Endothelial cell of umbilical vein (primary cell): ENCODE measurements around the gene CMTM8. TPM values are rescaled to one million over a fixed set of nuclear protein-coding genes. Genes with fewer than 3 reads are reported as not detected.

Experiments
- BruUV-seq: library from RNA; stranded (reverse); fragments of 400-500 nt; replicated peaks from 2 replicates; lab custom pipeline; 2021; lab: Mats Ljungman, UMichigan
- CTCF ChIA-PET: fragments of 300-600, 350-600 bp; sonication (Branson Sonifier 250); formaldehyde crosslinking; loops from one replicate; lab custom pipeline; 2021; ENCODE audit warnings: antibody characterized with exemption, inconsistent platforms; lab: Charles Lee
- POLR2A ChIA-PET: fragments of 300-600, 350-600 bp; sonication (Branson Sonifier 250); formaldehyde crosslinking; loops from one replicate; lab custom pipeline; 2021; ENCODE audit warnings: antibody characterized with exemption, inconsistent platforms; lab: Charles Lee
- DNase-seq: peaks from one replicate; pipeline ENCODE4 v3.0.0-alpha.2; 2011; ENCODE audit warnings: low read depth, low spot score
- FAIRE-seq: peaks from 2 replicates; lab custom pipeline; 2011; peaks lifted over from hg19 to GRCh38; lab: Jason Lieb, UNC
- H2AFZ ChIP-seq: 2 replicates; pipeline ENCODE4 v1.6.0; 2012; ENCODE audit warnings: low read depth, low read length, control low read depth, inconsistent platforms
- H3K27ac ChIP-seq: 2 replicates; pipeline ENCODE4 v1.5.1; 2011; ENCODE audit warnings: low read depth, mild to moderate bottlenecking, control low read depth, low read length, moderate library complexity; ENCODE audit not compliant: insufficient read depth
- H3K27me3 ChIP-seq, 2 experiments: 2 replicates each; pipeline versions ENCODE4 v1.6.0 to v1.6.1; 2011; ENCODE audit warnings: low read length in 2 of 2, mixed read lengths in 1 of 2; ENCODE audit not compliant: control insufficient read depth in 2 of 2, insufficient read depth in 2 of 2
- H3K36me3 ChIP-seq, 2 experiments: 2 replicates in 1 of 2; 3 replicates in 1 of 2; pipeline ENCODE4 v1.5.1; 2011; ENCODE audit warnings: low read length in 2 of 2, mild to moderate bottlenecking in 1 of 2, moderate library complexity in 1 of 2; ENCODE audit not compliant: control insufficient read depth in 2 of 2, insufficient read depth in 2 of 2; ENCODE audit errors: extremely low read depth in 1 of 2
- H3K4me1 ChIP-seq: 3 replicates; pipeline ENCODE4 v1.5.1; 2011; ENCODE audit warnings: mild to moderate bottlenecking, low read length; ENCODE audit not compliant: control insufficient read depth, insufficient read depth; ENCODE audit errors: extremely low read depth
- H3K4me2 ChIP-seq: 2 replicates; pipeline ENCODE4 v1.6.1; 2011; ENCODE audit warnings: low read length, control low read depth, mixed read lengths; ENCODE audit not compliant: insufficient read depth
- H3K4me3 ChIP-seq, 3 experiments: fragments of 200-600 bp in 1 of 3; sonication (generic), shearing (Covaris generic) in 1 of 3; replicated peaks in 1 of 3; 2 replicates each; pipeline ENCODE4 v1.5.1; 2011 to 2016; ENCODE audit warnings: control low read depth in 3 of 3, low read length in 3 of 3, mild to moderate bottlenecking in 2 of 3, inconsistent platforms in 1 of 3, low read depth in 1 of 3, moderate library complexity in 1 of 3; ENCODE audit not compliant: insufficient read depth in 1 of 3
- H3K79me2 ChIP-seq: 2 replicates; pipeline ENCODE4 v1.6.0; 2012; ENCODE audit warnings: low read length, inconsistent platforms; ENCODE audit not compliant: control insufficient read depth, insufficient read depth
- H3K9ac ChIP-seq: replicated peaks from 2 replicates; pipeline ENCODE3; 2011; ENCODE audit warnings: low read length, control low read depth; ENCODE audit not compliant: insufficient read depth; ENCODE audit errors: extremely low read depth
- H3K9me1 ChIP-seq: replicated peaks from 3 replicates; pipeline ENCODE4 v1.6.0; 2011; ENCODE audit warnings: mild to moderate bottlenecking, low read length; ENCODE audit not compliant: control insufficient read depth, insufficient read depth; ENCODE audit errors: extremely low read depth
- H3K9me3 ChIP-seq: replicated peaks from 2 replicates; pipeline ENCODE4 v1.5.1; 2012; ENCODE audit warnings: low read length, inconsistent platforms; ENCODE audit not compliant: control insufficient read depth, insufficient read depth
- H4K20me1 ChIP-seq: replicated peaks from 2 replicates; pipeline ENCODE3; 2011; ENCODE audit warnings: mild to moderate bottlenecking, low read length; ENCODE audit not compliant: control insufficient read depth, insufficient read depth; ENCODE audit errors: extremely low read depth
- CTCF ChIP-seq, 2 donors: IDR thresholded peaks; 1 replicate in 1 of 2; 2 replicates in 1 of 2; pipeline ENCODE4 v1.5.1; 2011; ENCODE audit warnings: low read length in 2 of 2, mild to moderate bottlenecking in 2 of 2, moderate library complexity in 2 of 2, control low read depth in 1 of 2, inconsistent platforms in 1 of 2, low read depth in 1 of 2; ENCODE audit not compliant: insufficient read depth in 1 of 2; ENCODE audit errors: extremely low read depth in 1 of 2
- EZH2 ChIP-seq: IDR thresholded peaks from 2 replicates; pipeline ENCODE4 v1.6.1; 2012; ENCODE audit warnings: borderline replicate concordance, low read depth, mild to moderate bottlenecking, moderate library complexity, low read length, inconsistent platforms; ENCODE audit not compliant: severe bottlenecking
- FOS ChIP-seq: IDR thresholded peaks from 2 replicates; pipeline ENCODE4 v1.6.1; 2011; ENCODE audit warnings: mild to moderate bottlenecking, low read length, moderate library complexity, borderline replicate concordance; ENCODE audit not compliant: insufficient read depth
- GATA2 ChIP-seq: IDR thresholded peaks from 2 replicates; pipeline ENCODE4 v1.7.0; 2011; ENCODE audit warnings: low read depth, mild to moderate bottlenecking, moderate library complexity, mixed read lengths, low read length; ENCODE audit not compliant: insufficient read length, insufficient read depth
- JUN ChIP-seq: IDR thresholded peaks from 2 replicates; pipeline ENCODE4 v1.6.1; 2011; ENCODE audit warnings: borderline replicate concordance, low read depth; ENCODE audit not compliant: insufficient read length, insufficient read depth
- MAX ChIP-seq: IDR thresholded peaks from 2 replicates; pipeline ENCODE4 v1.6.1; 2011; ENCODE audit not compliant: insufficient read depth, insufficient read length
- MYC ChIP-seq: IDR thresholded peaks from one replicate; pipeline ENCODE4 v1.6.1; 2011; ENCODE audit warnings: mild to moderate bottlenecking, low read depth, low read length
- POLR2A ChIP-seq: IDR thresholded peaks from 2 replicates; pipeline ENCODE4 v1.6.1; 2012; ENCODE audit warnings: low read depth, mild to moderate bottlenecking, control low read depth, low read length
- POLR2AphosphoS5 ChIP-seq: IDR thresholded peaks from 2 replicates; pipeline ENCODE4 v1.6.1; 2012; ENCODE audit warnings: low read depth, mild to moderate bottlenecking, control low read depth, low read length, moderate library complexity; ENCODE audit not compliant: insufficient read depth
- dilution Hi-C: fragments of 300-500 bp; cut with MboI; formaldehyde crosslinking; loops from one replicate; pipeline ENCODE4 v1.15.0; 2019; ENCODE audit warnings: low sequenced_read_pairs; ENCODE audit not compliant: extremely low pct_ligation_motif_present
- intact Hi-C: fragments of 100-400 bp; cut with micrococcal nuclease; formaldehyde crosslinking; loops from one replicate; pipeline ENCODE4 v1.10.0; 2022
- polyA plus RNA-seq, 4 experiments: library from polyadenylated mRNA; depleted of rRNA in 3 of 4; stranded (reverse) in 3 of 4; unstranded in 1 of 4; fragments of >200 nt; gene quantifications; 2 replicates each; pipeline versions ENCODE4 v1.2.1 to v1.2.3, GENCODE V29; 2011 to 2012; ENCODE audit warnings: missing spikeins in 1 of 4
- total RNA-seq: library from RNA; stranded (reverse); gene quantifications from 2 replicates; pipeline ENCODE4 v1.2.3, GENCODE V29; 2021

Gene CMTM8
- total and polyA plus RNA-seq, 2 donors (not counting 3 experiments of a cell fraction or from before 2014, with no cell fraction given): 7.3 to 11.9 TPM

GRCh38 chr3:32278714-32279113 is 40.2 kb downstream of the CMTM8 start:
- Histone ChIP-seq H2AFZ (no peak overlapping the region), H3K9me3 (no peaks in the 10 kb centered on the region), H3K4me2 (no peak overlapping the region), H3K9ac (no peak overlapping the region), H3K4me3 (no peak overlapping the region), H3K36me3 (no peaks in the 10 kb centered on the region), H3K9me1 (no peaks in the 10 kb centered on the region), H3K79me2 (no peaks in the 10 kb centered on the region), H3K4me1 (peaks cover 9% of the 10 kb centered on the region), H3K27ac (no peak overlapping the region), H4K20me1 (no peaks in the 10 kb centered on the region), H3K27me3 (no peaks in the 10 kb centered on the region)
- BruUV-seq: no TSS peak
- CTCF ChIA-PET: interaction anchor here (1.0 to 1.2 kb wide), 2 partner anchors 10 to 23 kb away, joined by 3 read pairs; no protein-coding TSS in a partner anchor
- intact Hi-C loops (no loop called here), dilution Hi-C loops (no loop called here)
- POLR2A ChIA-PET: no interaction called here
- DNase-seq (no peak), FAIRE-seq (no peak)
- TF ChIP-seq MAX: no peak

- dilution Hi-C loops: no loop called here
- CTCF ChIA-PET: interaction anchor here (0.7 to 1.3 kb wide), 2 partner anchors 16 to 562 kb away, joined by 3 to 4 read pairs; no protein-coding TSS in a partner anchor
- Histone ChIP-seq H3K4me2 (no peak overlapping the region), H3K27me3 (no peaks in the 10 kb centered on the region), H3K9me3 (no peaks in the 10 kb centered on the region), H3K4me3 (no peak overlapping the region), H3K79me2 (no peaks in the 10 kb centered on the region), H3K4me1 (peaks cover 9% of the 10 kb centered on the region), H4K20me1 (no peaks in the 10 kb centered on the region), H3K36me3 (no peaks in the 10 kb centered on the region), H2AFZ (no peak overlapping the region), H3K9me1 (no peaks in the 10 kb centered on the region), H3K27ac (no peak overlapping the region), H3K9ac (no peak overlapping the region)
- FAIRE-seq: no peak
- TF ChIP-seq GATA2 (no peak), MYC (no peak), EZH2 (no peak), POLR2AphosphoS5 (no peak), JUN (no peak), FOS (no peak), CTCF (IDR thresholded peaks at IDR 0.05; ENCODE audit: extremely low read depth in 1 of 2, insufficient read depth in 1 of 2, low read depth in 1 of 2, low read length in 2 of 2) (no peak), MAX (no peak), POLR2A (no peak)
- no TSS peak for BruUV-seq
- no peak for DNase-seq
- POLR2A ChIA-PET: no interaction called here
- intact Hi-C loops: no loop called here
Observed at GRCh38 chr3:32280262-32280910, 41.9 kb downstream of the CMTM8 start.
